SK-N-MC (cell line): ENCODE results near the gene TMEM30B.

Source experiments
- FOXP2 ChIP-seq: optimal IDR thresholded peaks from 2 replicates; pipeline ENCODE3; 2011; ENCODE audit warnings: mild to moderate bottlenecking, moderate library complexity; ENCODE audit not compliant: insufficient read depth; ENCODE audit errors: extremely low read length, control extremely low read depth
- POLR2AphosphoS5 ChIP-seq: IDR thresholded peaks from 2 replicates; pipeline ENCODE4 v1.6.1; 2012; ENCODE audit warnings: mild to moderate bottlenecking, low read depth, low read length, borderline replicate concordance

- TF ChIP-seq POLR2AphosphoS5 (no peak), FOXP2 (no peak)
Observed at GRCh38 chr14:61256826-61257468, 24.2 kb downstream of the TMEM30B start.
